ENCODE results near the gene ARF4. TPM values are rescaled to one million over a fixed set of nuclear protein-coding genes. Genes with fewer than 3 reads are reported as not detected.

ARF4 gene
- total RNA-seq, 1 donor from 2014 or later = 97.3 TPM

DNA sequence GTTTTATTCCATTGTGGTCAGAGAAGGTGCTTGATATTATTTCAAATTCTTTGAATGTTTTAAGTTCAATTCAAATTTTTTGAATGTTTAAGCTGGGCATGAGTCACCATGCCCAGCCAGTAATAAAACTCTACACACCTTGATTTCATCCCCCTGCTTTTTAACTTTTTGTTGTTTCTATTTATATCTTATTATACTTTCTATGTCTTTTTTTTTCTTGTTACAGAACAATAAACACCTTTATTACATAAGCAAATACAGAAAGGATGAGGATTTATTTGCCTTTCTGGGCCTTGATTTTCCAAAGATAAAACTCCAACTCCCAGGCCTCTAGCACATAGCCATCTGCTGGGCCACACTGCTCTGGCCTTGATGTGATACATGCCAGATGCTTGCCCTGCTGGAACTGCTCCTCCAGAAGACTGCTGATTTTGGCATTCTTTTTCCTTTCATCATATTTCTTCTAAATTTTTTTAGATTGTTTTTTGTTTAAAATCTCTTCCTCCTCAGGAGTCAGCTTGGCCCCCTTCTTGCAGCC lies 67.0 kb downstream of the ARF4 start:
- ATAC-seq (no peak), DNase-seq (ENCODE audit: low spot score) (no peak)
- intact Hi-C loops (cut with DNase I) = no loop called here

Other genes starting within 250 kb of the ARF4 start
- 0.80 TPM for gene DNAH12, start 53.0 kb downstream of the ARF4 start, total RNA-seq
- 12.7 TPM for gene PDE12, start 41.1 kb downstream of the ARF4 start, total RNA-seq
- 56.3 TPM for gene DENND6A, start 95.7 kb upstream of the ARF4 start, total RNA-seq
- 111 TPM for gene SLMAP, start 159.0 kb upstream of the ARF4 start, total RNA-seq